HEK293T (cell line): ENCODE measurements around the gene ZFPM1.

Experiments used
- CTCF ChIA-PET: fragments of 350-600 bp; formaldehyde crosslinking; extraction: SDS; loops from one replicate; lab custom pipeline; 2021; ENCODE audit warnings: antibody characterized with exemption, inconsistent platforms; lab: Yijun Ruan, JAX
- POLR2A ChIA-PET: fragments of 350-600 bp; formaldehyde crosslinking; extraction: SDS; loops from one replicate; lab custom pipeline; 2020; ENCODE audit warnings: antibody characterized with exemption, inconsistent platforms; lab: Yijun Ruan, JAX
- DNase-seq: peaks from one replicate; pipeline ENCODE4 v3.0.0; 2012; ENCODE audit warnings: mixed read lengths; ENCODE audit errors: extremely low spot score
- ARNT ChIP-seq: fragments of 450-650 bp; IDR thresholded peaks from 2 replicates; pipeline ENCODE4 v1.6.1; 2017; ENCODE audit warnings: mild to moderate bottlenecking
- BHLHE40 ChIP-seq: fragments of 450-650 bp; IDR thresholded peaks from 2 replicates; pipeline ENCODE4 v1.6.1; 2016; ENCODE audit warnings: mild to moderate bottlenecking, moderate library complexity, borderline replicate concordance
- CTBP1 ChIP-seq: fragments of 450-650 bp; IDR thresholded peaks from 2 replicates; pipeline ENCODE4 v1.6.1; 2016; ENCODE audit warnings: borderline replicate concordance
- ELF4 ChIP-seq: fragments of 450-650 bp; IDR thresholded peaks from 2 replicates; pipeline ENCODE4 v1.6.1; 2017; ENCODE audit warnings: antibody characterized with exemption
- FOXA1 ChIP-seq: fragments of 450-650 bp; IDR thresholded peaks from 2 replicates; pipeline ENCODE4 v1.6.1; 2016; ENCODE audit warnings: mild to moderate bottlenecking
- FOXK2 ChIP-seq: fragments of 450-650 bp; IDR thresholded peaks from 2 replicates; pipeline ENCODE4 v1.6.1; 2016; ENCODE audit warnings: mild to moderate bottlenecking
- FOXM1 ChIP-seq: fragments of 450-650 bp; IDR thresholded peaks from 2 replicates; pipeline ENCODE4 v1.6.1; 2017; ENCODE audit warnings: mild to moderate bottlenecking, borderline replicate concordance
- HDGF ChIP-seq: fragments of 450-650 bp; IDR thresholded peaks from 2 replicates; pipeline ENCODE4 v1.6.1; 2017; ENCODE audit warnings: antibody characterized with exemption, borderline replicate concordance
- L3MBTL2 ChIP-seq: fragments of 450-650 bp; conservative IDR thresholded peaks from 2 replicates; pipeline ENCODE4 v1.6.1; 2016; ENCODE audit warnings: mild to moderate bottlenecking
- LEF1 ChIP-seq: fragments of 450-650 bp; IDR thresholded peaks from 2 replicates; pipeline ENCODE4 v1.6.1; 2017; ENCODE audit warnings: mild to moderate bottlenecking, borderline replicate concordance
- NFRKB ChIP-seq: fragments of 450-650 bp; IDR thresholded peaks from 2 replicates; pipeline ENCODE4 v1.6.1; 2016; ENCODE audit warnings: mild to moderate bottlenecking, moderate library complexity
- PKNOX1 ChIP-seq: fragments of 450-650 bp; IDR thresholded peaks from 2 replicates; pipeline ENCODE4 v1.6.1; 2016
- SP1 ChIP-seq: fragments of 450-650 bp; IDR thresholded peaks from 2 replicates; pipeline ENCODE4 v1.6.1; 2017
- SUZ12 ChIP-seq: fragments of 450-650 bp; IDR thresholded peaks from 2 replicates; pipeline ENCODE4 v1.6.1; 2016; ENCODE audit warnings: mild to moderate bottlenecking
- TARDBP ChIP-seq: fragments of 450-650 bp; IDR thresholded peaks from 2 replicates; pipeline ENCODE4 v1.6.1; 2016
- ZNF384 ChIP-seq: fragments of 450-650 bp; IDR thresholded peaks from 2 replicates; pipeline ENCODE4 v1.6.1; 2016

ZFPM1 gene

GRCh38 chr16:88529596-88529995, 76.5 kb downstream of the ZFPM1 start:
- ChIA-PET POLR2A (no interaction called here), CTCF (no interaction called here)
- TF ChIP-seq BHLHE40 = no peak
- TF ChIP-seq ZNF384 = no peak
- TF ChIP-seq CTBP1 = no peak
- TF ChIP-seq ELF4 = no peak
- no peak for TF ChIP-seq TARDBP
- TF ChIP-seq L3MBTL2 = no peak
- no peak for TF ChIP-seq ARNT
- TF ChIP-seq FOXK2 = no peak
- no peak for DNase-seq

- no peak for TF ChIP-seq SUZ12
- no peak for TF ChIP-seq NFRKB
- no peak for TF ChIP-seq FOXM1
- TF ChIP-seq ZNF384 = no peak
- no peak for TF ChIP-seq FOXK2
- no peak for TF ChIP-seq ELF4
- TF ChIP-seq PKNOX1 = no peak
- no peak for TF ChIP-seq HDGF
- TF ChIP-seq FOXA1 = no peak
- no peak for TF ChIP-seq ARNT
- no peak for TF ChIP-seq LEF1
- no peak for TF ChIP-seq CTBP1
- TF ChIP-seq L3MBTL2 = no peak
- POLR2A ChIA-PET = no interaction called here
- DNase-seq = no peak
- CTCF ChIA-PET = no interaction called here
Observed at GRCh38 chr16:88530051-88530857, 77.2 kb downstream of the ZFPM1 start.

- ChIA-PET CTCF (no interaction called here), POLR2A (no interaction called here)
- DNase-seq = no peak
- no peak for TF ChIP-seq ZNF384
- no peak for TF ChIP-seq L3MBTL2
Observed at GRCh38 chr16:88530858-88531203, 77.8 kb downstream of the ZFPM1 start.

GRCh38 chr16:88531346-88531745, 78.3 kb downstream of the ZFPM1 start:
- ChIA-PET POLR2A (no interaction called here), CTCF (no interaction called here)
- TF ChIP-seq L3MBTL2 (no peak), LEF1 (no peak), PKNOX1 (no peak), ARNT (no peak), HDGF (no peak), SUZ12 (no peak), FOXK2 (no peak), FOXM1 (no peak), CTBP1 (no peak), ZNF384 (no peak), ELF4 (no peak), SP1 (no peak), TARDBP (no peak), NFRKB (no peak), BHLHE40 (no peak)

GRCh38 chr16:88531931-88532433, 78.9 kb downstream of the ZFPM1 start:
- ChIA-PET CTCF (no interaction called here), POLR2A (no interaction called here)
- no peak for DNase-seq
- no peak for TF ChIP-seq PKNOX1
- TF ChIP-seq ELF4 = no peak
- no peak for TF ChIP-seq FOXM1

More at GRCh38 chr16:88531346-88531745, 78.3 kb downstream of the ZFPM1 start:
- no peak for DNase-seq

GRCh38 chr16:88532434-88533241, 79.6 kb downstream of the ZFPM1 start:
- no peak for DNase-seq
- ChIA-PET POLR2A (no interaction called here), CTCF (interaction anchor here (0.5 kb wide), 1 partner anchor 27 kb away, joined by 4 read pairs; no protein-coding TSS in a partner anchor)
- no peak for TF ChIP-seq LEF1
- TF ChIP-seq ARNT = no peak
- TF ChIP-seq FOXK2 = no peak
- TF ChIP-seq ZNF384 = no peak
- no peak for TF ChIP-seq FOXM1
- TF ChIP-seq PKNOX1 = no peak
- no peak for TF ChIP-seq TARDBP
- no peak for TF ChIP-seq L3MBTL2
- TF ChIP-seq SUZ12 = no peak
- no peak for TF ChIP-seq NFRKB
- TF ChIP-seq SP1 = no peak
- TF ChIP-seq ELF4 = no peak
- no peak for TF ChIP-seq FOXA1
- TF ChIP-seq CTBP1 = no peak
- no peak for TF ChIP-seq HDGF
- no peak for TF ChIP-seq BHLHE40
